Measurements from ENCODE around the gene RBM23. TPM values are rescaled to one million over a fixed set of nuclear protein-coding genes. Genes with fewer than 3 reads are reported as not detected.

The RBM23 gene
- total and polyA plus RNA-seq, 9 of the 15 experiments (the other 6 are each of a cell fraction or from before 2014, with no cell fraction given): 46.0 to 102 (median 58.5) TPM

- TF ChIP-seq CUX1 (CRISPR knock-in tag; IDR thresholded peaks at IDR 0.05) (no peak), ZNF785 (CRISPR knock-in tag; IDR thresholded peaks at IDR 0.05) (no peak), CREM (IDR thresholded peaks at IDR 0.05; ENCODE audit: low read depth) (peak; percentile 84), RB1 (IDR thresholded peaks at IDR 0.05; ENCODE audit: low read depth) (no peak), KAT8 (IDR thresholded peaks at IDR 0.05; ENCODE audit: low read depth) (no peak), SIN3B (IDR thresholded peaks at IDR 0.05; ENCODE audit: low read depth) (no peak), ZNF707 (CRISPR knock-in tag; conservative IDR thresholded peaks at IDR 0.05) (no peak), E2F8 (IDR thresholded peaks at IDR 0.05; ENCODE audit: low read depth, partially characterized antibody) (no peak)
Observed at GRCh38 chr14:22882529-22883172, 36.3 kb downstream of the RBM23 start (continued).

All from K562 (cell line).